ENCODE data around the gene NKAPL. TPM values are rescaled to one million over a fixed set of nuclear protein-coding genes. Genes with fewer than 3 reads are reported as not detected.

Gene NKAPL
- total and polyA plus RNA-seq, 2 of the 13 experiments (the other 11 are each of a cell fraction or from before 2014, with no cell fraction given) = not detected

DNA sequence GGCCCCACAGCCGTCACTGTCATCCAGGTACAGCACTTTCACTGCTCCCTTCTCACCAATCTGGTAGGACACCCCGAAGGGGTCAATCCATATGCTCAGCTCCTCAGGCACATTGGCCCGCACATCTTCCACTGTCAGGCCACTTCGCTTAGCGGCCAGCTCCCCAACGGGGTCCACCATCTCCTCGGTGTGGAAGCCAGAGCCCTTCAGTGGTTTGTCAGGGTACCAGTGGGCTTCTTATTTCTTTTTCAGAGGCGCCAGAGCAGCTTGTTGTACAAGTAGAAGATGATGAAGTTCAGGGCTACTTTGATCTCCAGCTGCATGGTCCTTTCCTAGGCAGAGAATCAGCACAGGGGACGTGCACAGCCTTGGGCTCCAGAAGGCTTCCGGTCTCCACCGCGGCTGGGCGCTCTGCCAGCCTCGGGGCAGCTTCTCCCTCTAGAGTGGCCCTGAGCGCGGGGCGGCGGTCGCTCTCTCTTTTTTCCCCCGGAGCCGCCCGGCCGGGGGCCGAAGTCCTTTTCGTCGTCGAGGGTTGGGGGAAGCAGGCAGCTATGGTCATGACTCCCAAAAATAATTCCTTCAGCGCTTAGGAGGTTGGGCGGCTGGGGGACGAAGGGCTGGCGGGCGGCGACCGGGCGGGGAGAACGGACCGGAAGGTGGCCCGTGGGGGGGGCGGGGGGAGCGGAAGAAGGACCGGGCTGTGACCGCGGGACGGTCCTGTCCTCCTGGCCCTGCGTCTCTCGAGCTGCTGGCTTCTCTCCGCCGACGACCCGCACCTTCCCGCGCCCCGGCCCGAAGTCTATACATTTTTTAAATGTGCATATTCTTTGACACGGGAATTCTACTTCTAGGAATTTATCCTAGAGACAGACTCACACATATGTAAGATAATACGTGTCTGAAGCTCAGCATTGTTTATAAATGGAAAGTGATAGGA, 40.5 kb upstream of the NKAPL start (continued):
- no peak for TF ChIP-seq PAWR (CRISPR knock-in tag; IDR thresholded peaks at IDR 0.05; ENCODE audit: borderline replicate concordance)
- TF ChIP-seq, protein P1, sequence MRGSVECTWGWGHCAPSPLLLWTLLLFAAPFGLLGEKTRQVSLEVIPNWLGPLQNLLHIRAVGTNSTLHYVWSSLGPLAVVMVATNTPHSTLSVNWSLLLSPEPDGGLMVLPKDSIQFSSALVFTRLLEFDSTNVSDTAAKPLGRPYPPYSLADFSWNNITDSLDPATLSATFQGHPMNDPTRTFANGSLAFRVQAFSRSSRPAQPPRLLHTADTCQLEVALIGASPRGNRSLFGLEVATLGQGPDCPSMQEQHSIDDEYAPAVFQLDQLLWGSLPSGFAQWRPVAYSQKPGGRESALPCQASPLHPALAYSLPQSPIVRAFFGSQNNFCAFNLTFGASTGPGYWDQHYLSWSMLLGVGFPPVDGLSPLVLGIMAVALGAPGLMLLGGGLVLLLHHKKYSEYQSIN (CRISPR knock-in tag; IDR thresholded peaks at IDR 0.05; ENCODE audit: borderline replicate concordance) = no peak
- TF ChIP-seq, protein P2, sequence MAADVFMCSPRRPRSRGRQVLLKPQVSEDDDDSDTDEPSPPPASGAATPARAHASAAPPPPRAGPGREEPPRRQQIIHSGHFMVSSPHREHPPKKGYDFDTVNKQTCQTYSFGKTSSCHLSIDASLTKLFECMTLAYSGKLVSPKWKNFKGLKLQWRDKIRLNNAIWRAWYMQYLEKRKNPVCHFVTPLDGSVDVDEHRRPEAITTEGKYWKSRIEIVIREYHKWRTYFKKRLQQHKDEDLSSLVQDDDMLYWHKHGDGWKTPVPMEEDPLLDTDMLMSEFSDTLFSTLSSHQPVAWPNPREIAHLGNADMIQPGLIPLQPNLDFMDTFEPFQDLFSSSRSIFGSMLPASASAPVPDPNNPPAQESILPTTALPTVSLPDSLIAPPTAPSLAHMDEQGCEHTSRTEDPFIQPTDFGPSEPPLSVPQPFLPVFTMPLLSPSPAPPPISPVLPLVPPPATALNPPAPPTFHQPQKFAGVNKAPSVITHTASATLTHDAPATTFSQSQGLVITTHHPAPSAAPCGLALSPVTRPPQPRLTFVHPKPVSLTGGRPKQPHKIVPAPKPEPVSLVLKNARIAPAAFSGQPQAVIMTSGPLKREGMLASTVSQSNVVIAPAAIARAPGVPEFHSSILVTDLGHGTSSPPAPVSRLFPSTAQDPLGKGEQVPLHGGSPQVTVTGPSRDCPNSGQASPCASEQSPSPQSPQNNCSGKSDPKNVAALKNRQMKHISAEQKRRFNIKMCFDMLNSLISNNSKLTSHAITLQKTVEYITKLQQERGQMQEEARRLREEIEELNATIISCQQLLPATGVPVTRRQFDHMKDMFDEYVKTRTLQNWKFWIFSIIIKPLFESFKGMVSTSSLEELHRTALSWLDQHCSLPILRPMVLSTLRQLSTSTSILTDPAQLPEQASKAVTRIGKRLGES (CRISPR knock-in tag; IDR thresholded peaks at IDR 0.05; ENCODE audit: borderline replicate concordance) = no peak; the same call in 1 of the 2 replicates
- no peak for TF ChIP-seq HHEX (CRISPR knock-in tag; IDR thresholded peaks at IDR 0.05)
- TF ChIP-seq, protein P3, sequence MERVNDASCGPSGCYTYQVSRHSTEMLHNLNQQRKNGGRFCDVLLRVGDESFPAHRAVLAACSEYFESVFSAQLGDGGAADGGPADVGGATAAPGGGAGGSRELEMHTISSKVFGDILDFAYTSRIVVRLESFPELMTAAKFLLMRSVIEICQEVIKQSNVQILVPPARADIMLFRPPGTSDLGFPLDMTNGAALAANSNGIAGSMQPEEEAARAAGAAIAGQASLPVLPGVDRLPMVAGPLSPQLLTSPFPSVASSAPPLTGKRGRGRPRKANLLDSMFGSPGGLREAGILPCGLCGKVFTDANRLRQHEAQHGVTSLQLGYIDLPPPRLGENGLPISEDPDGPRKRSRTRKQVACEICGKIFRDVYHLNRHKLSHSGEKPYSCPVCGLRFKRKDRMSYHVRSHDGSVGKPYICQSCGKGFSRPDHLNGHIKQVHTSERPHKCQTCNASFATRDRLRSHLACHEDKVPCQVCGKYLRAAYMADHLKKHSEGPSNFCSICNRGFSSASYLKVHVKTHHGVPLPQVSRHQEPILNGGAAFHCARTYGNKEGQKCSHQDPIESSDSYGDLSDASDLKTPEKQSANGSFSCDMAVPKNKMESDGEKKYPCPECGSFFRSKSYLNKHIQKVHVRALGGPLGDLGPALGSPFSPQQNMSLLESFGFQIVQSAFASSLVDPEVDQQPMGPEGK (CRISPR knock-in tag; IDR thresholded peaks at IDR 0.05) = peak; percentile 92
- no peak for TF ChIP-seq ARID2 (CRISPR knock-in tag; IDR thresholded peaks at IDR 0.05; ENCODE audit: borderline replicate concordance)
- TF ChIP-seq TBX3 (IDR thresholded peaks at IDR 0.05; ENCODE audit: borderline replicate concordance) = no peak
- TF ChIP-seq CREB1 (IDR thresholded peaks at IDR 0.05) = no peak
- TF ChIP-seq CREB1 (CRISPR knock-in tag; IDR thresholded peaks at IDR 0.05) = no peak
- peak; percentile 71 for TF ChIP-seq ELF1 (CRISPR knock-in tag; IDR thresholded peaks at IDR 0.05)
- no peak for TF ChIP-seq SRF (IDR thresholded peaks at IDR 0.05; ENCODE audit: low read depth, low read length)
- TF ChIP-seq HNF4G (IDR thresholded peaks at IDR 0.05; ENCODE audit: borderline replicate concordance, low read depth, low read length) = no peak
- no peak for TF ChIP-seq HNF4G (CRISPR knock-in tag; IDR thresholded peaks at IDR 0.05; ENCODE audit: borderline replicate concordance, low read depth)
- TF ChIP-seq PHF21A (CRISPR knock-in tag; IDR thresholded peaks at IDR 0.05) = peak; percentile 70
- no peak; the same call in 1 of the 2 replicates for TF ChIP-seq ZNF841 (CRISPR knock-in tag; IDR thresholded peaks at IDR 0.05; ENCODE audit: borderline replicate concordance)
- TF ChIP-seq FOXO1 (CRISPR knock-in tag; IDR thresholded peaks at IDR 0.05) = 0 out of 2 replicates have a peak, but pooled peaks have one; percentile 4
- TF ChIP-seq, protein P4, sequence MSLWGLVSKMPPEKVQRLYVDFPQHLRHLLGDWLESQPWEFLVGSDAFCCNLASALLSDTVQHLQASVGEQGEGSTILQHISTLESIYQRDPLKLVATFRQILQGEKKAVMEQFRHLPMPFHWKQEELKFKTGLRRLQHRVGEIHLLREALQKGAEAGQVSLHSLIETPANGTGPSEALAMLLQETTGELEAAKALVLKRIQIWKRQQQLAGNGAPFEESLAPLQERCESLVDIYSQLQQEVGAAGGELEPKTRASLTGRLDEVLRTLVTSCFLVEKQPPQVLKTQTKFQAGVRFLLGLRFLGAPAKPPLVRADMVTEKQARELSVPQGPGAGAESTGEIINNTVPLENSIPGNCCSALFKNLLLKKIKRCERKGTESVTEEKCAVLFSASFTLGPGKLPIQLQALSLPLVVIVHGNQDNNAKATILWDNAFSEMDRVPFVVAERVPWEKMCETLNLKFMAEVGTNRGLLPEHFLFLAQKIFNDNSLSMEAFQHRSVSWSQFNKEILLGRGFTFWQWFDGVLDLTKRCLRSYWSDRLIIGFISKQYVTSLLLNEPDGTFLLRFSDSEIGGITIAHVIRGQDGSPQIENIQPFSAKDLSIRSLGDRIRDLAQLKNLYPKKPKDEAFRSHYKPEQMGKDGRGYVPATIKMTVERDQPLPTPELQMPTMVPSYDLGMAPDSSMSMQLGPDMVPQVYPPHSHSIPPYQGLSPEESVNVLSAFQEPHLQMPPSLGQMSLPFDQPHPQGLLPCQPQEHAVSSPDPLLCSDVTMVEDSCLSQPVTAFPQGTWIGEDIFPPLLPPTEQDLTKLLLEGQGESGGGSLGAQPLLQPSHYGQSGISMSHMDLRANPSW (CRISPR knock-in tag; IDR thresholded peaks at IDR 0.05; ENCODE audit: borderline replicate concordance) = no peak
- no peak for TF ChIP-seq HNRNPUL1 (IDR thresholded peaks at IDR 0.05; ENCODE audit: low read depth, low read length)
- TF ChIP-seq YEATS4 (CRISPR knock-in tag; IDR thresholded peaks at IDR 0.05; ENCODE audit: borderline replicate concordance) = peak; percentile 89
- TF ChIP-seq ATM (IDR thresholded peaks at IDR 0.05; ENCODE audit: borderline replicate concordance) = no peak
- TF ChIP-seq BRD4 (CRISPR knock-in tag; IDR thresholded peaks at IDR 0.05) = no peak
- TF ChIP-seq ZFP1 (CRISPR knock-in tag; IDR thresholded peaks at IDR 0.05) = no peak

Data from HepG2 (cell line).